Liver (tissue), 9 donors: ENCODE data around the gene DAPK1. TPM values are rescaled to one million over a fixed set of nuclear protein-coding genes. Genes with fewer than 3 reads are reported as not detected.

Experiments used
- DNase-seq: peaks from one replicate; pipeline ENCODE4 v3.0.0-alpha.2; 2017; ENCODE audit warnings: low spot score
- H3K27ac ChIP-seq, 2 donors: one replicate each; pipeline ENCODE4 v1.7.0; 2013; ENCODE audit warnings: inconsistent platforms in 2 of 2, low read length in 2 of 2, control low read depth in 1 of 2, low read depth in 1 of 2, mild to moderate bottlenecking in 1 of 2
- H3K27me3 ChIP-seq, 4 donors: one replicate each; pipeline versions ENCODE4 v1.6.1 to v1.7.0; 2013; ENCODE audit warnings: low read length in 3 of 4, inconsistent platforms in 1 of 4, mild to moderate bottlenecking in 1 of 4, moderate library complexity in 1 of 4; ENCODE audit not compliant: control insufficient read depth in 4 of 4, insufficient read depth in 4 of 4
- H3K36me3 ChIP-seq, 4 donors: one replicate each; pipeline versions ENCODE4 v1.6.1 to v1.7.0; 2013; ENCODE audit warnings: low read length in 3 of 4, mild to moderate bottlenecking in 3 of 4, low read depth in 1 of 4, moderate library complexity in 1 of 4; ENCODE audit not compliant: control insufficient read depth in 4 of 4, insufficient read depth in 3 of 4
- H3K4me1 ChIP-seq, 4 donors: one replicate each; pipeline versions ENCODE4 v1.6.1 to v1.7.0; 2013; ENCODE audit warnings: low read length in 3 of 4, mild to moderate bottlenecking in 3 of 4, moderate library complexity in 1 of 4; ENCODE audit not compliant: control insufficient read depth in 4 of 4, insufficient read depth in 4 of 4
- H3K4me3 ChIP-seq, 3 donors: one replicate each; pipeline versions ENCODE4 v1.6.1 to v1.7.0; 2013; ENCODE audit warnings: low read length in 3 of 3, control low read depth in 1 of 3, low read depth in 1 of 3, mild to moderate bottlenecking in 1 of 3
- H3K9ac ChIP-seq, 2 donors: one replicate each; pipeline ENCODE4 v1.7.0; 2013; ENCODE audit warnings: low read length in 2 of 2, mild to moderate bottlenecking in 2 of 2, moderate library complexity in 2 of 2, control low read depth in 1 of 2, low read depth in 1 of 2
- H3K9me3 ChIP-seq, 4 donors: one replicate each; pipeline versions ENCODE4 v1.6.1 to v1.7.0; 2013; ENCODE audit warnings: low read length in 3 of 4; ENCODE audit not compliant: control insufficient read depth in 4 of 4
- EGR1 ChIP-seq, 2 donors: IDR thresholded peaks; 2 replicates each; pipeline ENCODE4 v1.6.1; 2016 to 2018; ENCODE audit warnings: antibody characterized with exemption in 2 of 2, low read depth in 2 of 2
- FOXA1 ChIP-seq: IDR thresholded peaks from 2 replicates; pipeline ENCODE4 v1.6.1; 2016; ENCODE audit warnings: antibody characterized with exemption
- FOXA2 ChIP-seq: IDR thresholded peaks from 2 replicates; pipeline ENCODE4 v1.6.1; 2016; ENCODE audit warnings: antibody characterized with exemption
- GABPA ChIP-seq, 2 donors: IDR thresholded peaks in 1 of 2; conservative IDR thresholded peaks in 1 of 2; 2 replicates each; pipeline ENCODE4 v1.6.1; 2016; ENCODE audit warnings: antibody characterized with exemption in 2 of 2, mild to moderate bottlenecking in 1 of 2, moderate library complexity in 1 of 2
- HNF4A ChIP-seq, 2 donors: conservative IDR thresholded peaks; 2 replicates each; pipeline ENCODE4 v1.6.1; 2016; ENCODE audit warnings: antibody characterized with exemption in 2 of 2, mild to moderate bottlenecking in 2 of 2
- HNF4G ChIP-seq: IDR thresholded peaks from 2 replicates; pipeline ENCODE4 v1.6.1; 2016; ENCODE audit warnings: antibody characterized with exemption
- JUND ChIP-seq, 2 donors: IDR thresholded peaks; 2 replicates each; pipeline ENCODE4 v1.6.1; 2016; ENCODE audit warnings: antibody characterized with exemption in 2 of 2
- NR2F2 ChIP-seq: IDR thresholded peaks from 2 replicates; pipeline ENCODE4 v1.6.1; 2016; ENCODE audit warnings: antibody characterized with exemption
- RAD21 ChIP-seq, 2 donors: IDR thresholded peaks; 2 replicates each; pipeline ENCODE4 v1.6.1; 2016; ENCODE audit warnings: antibody characterized with exemption in 2 of 2, mild to moderate bottlenecking in 2 of 2
- RXRA ChIP-seq, 2 donors: IDR thresholded peaks; 2 replicates each; pipeline ENCODE4 v1.6.1; 2017 to 2018; ENCODE audit warnings: antibody characterized with exemption in 2 of 2, mild to moderate bottlenecking in 1 of 2
- SP1 ChIP-seq: IDR thresholded peaks from 2 replicates; pipeline ENCODE4 v1.6.1; 2018; ENCODE audit warnings: antibody characterized with exemption, mild to moderate bottlenecking
- TAF1 ChIP-seq: conservative IDR thresholded peaks from 2 replicates; pipeline ENCODE4 v1.6.1; 2016; ENCODE audit warnings: antibody characterized with exemption, mild to moderate bottlenecking
- YY1 ChIP-seq: IDR thresholded peaks from 2 replicates; pipeline ENCODE4 v1.6.1; 2016; ENCODE audit warnings: antibody characterized with exemption, mild to moderate bottlenecking
- WGBS: extraction: QIAGEN DNeasy Blood & Tissue Kit; methylation state at CpG from one replicate; pipeline ENCODE4 v1.1.7; 2013; 5-methylcytosine and 5-hydroxymethylcytosine counted together
- polyA plus RNA-seq, 2 donors: library from polyadenylated mRNA; stranded (reverse) in 1 of 2; unstranded in 1 of 2; fragments of 200-250 nt in 1 of 2; fragments of >200 nt in 1 of 2; fragmentation: Nextera tagmentation in 1 of 2; extraction: Ambion mirVana in 1 of 2; gene quantifications; one replicate each; pipeline versions ENCODE4 v1.2.1 to v1.2.3, GENCODE V29; 2013 to 2015
- total RNA-seq, 2 donors: library from RNA; depleted of rRNA; stranded (reverse); fragments of >200 nt; gene quantifications; one replicate each; pipeline ENCODE4 v1.2.3, GENCODE V29; 2014
- TF ChIP-seq, protein P1 (sequence below): IDR thresholded peaks from 2 replicates; pipeline ENCODE4 v1.6.1; 2016; ENCODE audit warnings: antibody characterized with exemption
- TF ChIP-seq, protein P2 (sequence below): IDR thresholded peaks from 2 replicates; pipeline ENCODE4 v1.6.1; 2016; ENCODE audit warnings: antibody characterized with exemption, mild to moderate bottlenecking
- TF ChIP-seq, protein P3 (sequence below): IDR thresholded peaks from 2 replicates; pipeline ENCODE4 v1.6.1; 2016; ENCODE audit warnings: antibody characterized with exemption
- TF ChIP-seq, protein P4 (sequence below): IDR thresholded peaks from 2 replicates; pipeline ENCODE4 v1.6.1; 2016; ENCODE audit warnings: antibody characterized with exemption
- donor health status: healthy.
- donor health status: healthy.
- donor health status: healthy.
- donor health status: healthy.
- donor health status: healthy.

The DAPK1 gene
- total and polyA plus RNA-seq, 4 donors, result 14.0 to 40.8 (median 21.8) TPM

DNA sequence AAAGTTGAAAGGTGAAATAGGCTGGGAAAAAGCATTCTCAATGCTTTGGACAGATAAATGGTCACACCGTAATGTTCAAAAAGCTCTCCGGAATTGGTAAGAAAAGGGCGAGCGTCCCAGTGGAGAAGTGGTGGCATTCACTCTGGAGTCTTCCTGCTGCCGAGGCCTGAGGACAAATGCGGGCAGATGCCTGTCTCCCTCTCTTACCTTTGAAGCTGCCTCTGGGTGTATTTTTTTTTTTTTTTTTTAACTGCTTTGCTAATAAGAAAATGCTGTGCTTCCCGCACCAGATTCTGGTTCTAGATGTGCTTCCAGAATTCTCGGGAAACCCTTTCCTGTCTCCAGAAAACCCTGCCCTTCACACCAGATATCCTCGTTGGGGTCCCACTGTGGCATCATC is 203.8 kb downstream of the DAPK1 start:
- H3K4me1 ChIP-seq, result no peaks in the 10 kb centered on the region
- 91% methylated on average over 9 of the region's 9 CpGs for WGBS
- no peak overlapping the region for H3K9ac ChIP-seq
- no peak for DNase-seq
- TF ChIP-seq FOXA1 (no peak), NR2F2 (no peak), FOXA2 (no peak), HNF4A (conservative IDR thresholded peaks at IDR 0.05) (no peak), JUND (IDR thresholded peaks at IDR 0.05) (no peak), EGR1 (IDR thresholded peaks at IDR 0.05; ENCODE audit: low read depth in 2 of 2) (no peak), RXRA (IDR thresholded peaks at IDR 0.05) (no peak), SP1 (no peak), YY1 (no peak)
- TF ChIP-seq, protein P1, sequence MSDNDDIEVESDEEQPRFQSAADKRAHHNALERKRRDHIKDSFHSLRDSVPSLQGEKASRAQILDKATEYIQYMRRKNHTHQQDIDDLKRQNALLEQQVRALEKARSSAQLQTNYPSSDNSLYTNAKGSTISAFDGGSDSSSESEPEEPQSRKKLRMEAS, result no peak
- TF ChIP-seq, protein P2, sequence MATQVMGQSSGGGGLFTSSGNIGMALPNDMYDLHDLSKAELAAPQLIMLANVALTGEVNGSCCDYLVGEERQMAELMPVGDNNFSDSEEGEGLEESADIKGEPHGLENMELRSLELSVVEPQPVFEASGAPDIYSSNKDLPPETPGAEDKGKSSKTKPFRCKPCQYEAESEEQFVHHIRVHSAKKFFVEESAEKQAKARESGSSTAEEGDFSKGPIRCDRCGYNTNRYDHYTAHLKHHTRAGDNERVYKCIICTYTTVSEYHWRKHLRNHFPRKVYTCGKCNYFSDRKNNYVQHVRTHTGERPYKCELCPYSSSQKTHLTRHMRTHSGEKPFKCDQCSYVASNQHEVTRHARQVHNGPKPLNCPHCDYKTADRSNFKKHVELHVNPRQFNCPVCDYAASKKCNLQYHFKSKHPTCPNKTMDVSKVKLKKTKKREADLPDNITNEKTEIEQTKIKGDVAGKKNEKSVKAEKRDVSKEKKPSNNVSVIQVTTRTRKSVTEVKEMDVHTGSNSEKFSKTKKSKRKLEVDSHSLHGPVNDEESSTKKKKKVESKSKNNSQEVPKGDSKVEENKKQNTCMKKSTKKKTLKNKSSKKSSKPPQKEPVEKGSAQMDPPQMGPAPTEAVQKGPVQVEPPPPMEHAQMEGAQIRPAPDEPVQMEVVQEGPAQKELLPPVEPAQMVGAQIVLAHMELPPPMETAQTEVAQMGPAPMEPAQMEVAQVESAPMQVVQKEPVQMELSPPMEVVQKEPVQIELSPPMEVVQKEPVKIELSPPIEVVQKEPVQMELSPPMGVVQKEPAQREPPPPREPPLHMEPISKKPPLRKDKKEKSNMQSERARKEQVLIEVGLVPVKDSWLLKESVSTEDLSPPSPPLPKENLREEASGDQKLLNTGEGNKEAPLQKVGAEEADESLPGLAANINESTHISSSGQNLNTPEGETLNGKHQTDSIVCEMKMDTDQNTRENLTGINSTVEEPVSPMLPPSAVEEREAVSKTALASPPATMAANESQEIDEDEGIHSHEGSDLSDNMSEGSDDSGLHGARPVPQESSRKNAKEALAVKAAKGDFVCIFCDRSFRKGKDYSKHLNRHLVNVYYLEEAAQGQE, result no peak
- TF ChIP-seq, protein P3, sequence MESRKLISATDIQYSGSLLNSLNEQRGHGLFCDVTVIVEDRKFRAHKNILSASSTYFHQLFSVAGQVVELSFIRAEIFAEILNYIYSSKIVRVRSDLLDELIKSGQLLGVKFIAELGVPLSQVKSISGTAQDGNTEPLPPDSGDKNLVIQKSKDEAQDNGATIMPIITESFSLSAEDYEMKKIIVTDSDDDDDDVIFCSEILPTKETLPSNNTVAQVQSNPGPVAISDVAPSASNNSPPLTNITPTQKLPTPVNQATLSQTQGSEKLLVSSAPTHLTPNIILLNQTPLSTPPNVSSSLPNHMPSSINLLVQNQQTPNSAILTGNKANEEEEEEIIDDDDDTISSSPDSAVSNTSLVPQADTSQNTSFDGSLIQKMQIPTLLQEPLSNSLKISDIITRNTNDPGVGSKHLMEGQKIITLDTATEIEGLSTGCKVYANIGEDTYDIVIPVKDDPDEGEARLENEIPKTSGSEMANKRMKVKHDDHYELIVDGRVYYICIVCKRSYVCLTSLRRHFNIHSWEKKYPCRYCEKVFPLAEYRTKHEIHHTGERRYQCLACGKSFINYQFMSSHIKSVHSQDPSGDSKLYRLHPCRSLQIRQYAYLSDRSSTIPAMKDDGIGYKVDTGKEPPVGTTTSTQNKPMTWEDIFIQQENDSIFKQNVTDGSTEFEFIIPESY, result no peak
- TF ChIP-seq, protein P4, sequence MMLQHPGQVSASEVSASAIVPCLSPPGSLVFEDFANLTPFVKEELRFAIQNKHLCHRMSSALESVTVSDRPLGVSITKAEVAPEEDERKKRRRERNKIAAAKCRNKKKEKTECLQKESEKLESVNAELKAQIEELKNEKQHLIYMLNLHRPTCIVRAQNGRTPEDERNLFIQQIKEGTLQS, result no peak
- no peak overlapping the region for H3K4me3 ChIP-seq
- H3K27ac ChIP-seq, result no peak overlapping the region
- peaks cover 4 to 56% (median 45%) of the 10 kb centered on the region in 4 donors for H3K36me3 ChIP-seq
- H3K9me3 ChIP-seq, result no peaks in the 10 kb centered on the region
- no peaks in the 10 kb centered on the region for H3K27me3 ChIP-seq

DNA sequence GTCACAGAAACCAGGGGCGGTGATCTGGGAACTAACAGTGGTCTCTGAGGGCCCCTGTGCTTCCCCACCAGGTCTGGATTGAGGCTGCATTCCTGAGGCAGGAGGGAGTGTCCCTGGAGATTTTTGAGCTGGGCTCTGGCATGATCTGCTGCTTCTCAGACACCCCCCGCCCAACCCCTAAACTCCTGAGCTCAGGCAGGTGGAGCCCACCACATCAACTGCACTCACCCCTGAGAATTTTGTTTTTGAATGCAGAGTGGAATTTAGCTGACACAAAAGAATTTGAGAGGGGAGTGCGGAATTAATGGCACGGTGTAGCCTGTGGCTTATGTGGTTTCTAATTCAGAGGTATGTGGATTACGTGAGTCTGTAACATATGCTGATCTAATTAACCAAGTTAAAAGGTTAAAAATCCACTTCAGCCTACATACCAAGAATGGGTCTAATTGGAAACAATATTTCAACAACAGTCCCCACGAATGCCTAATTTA is 204.3 kb downstream of the DAPK1 start:
- H3K4me1 ChIP-seq, result no peaks in the 10 kb centered on the region
- WGBS, result 88% methylated on average over 6 of the region's 6 CpGs
- H3K9ac ChIP-seq, result no peak overlapping the region
- H3K4me3 ChIP-seq, result no peak overlapping the region
- no peak overlapping the region for H3K27ac ChIP-seq
- H3K36me3 ChIP-seq, result peaks cover 4 to 56% (median 46%) of the 10 kb centered on the region in 4 donors
- no peak for DNase-seq
- no peaks in the 10 kb centered on the region for H3K9me3 ChIP-seq
- H3K27me3 ChIP-seq, result no peaks in the 10 kb centered on the region
- TF ChIP-seq RAD21 (IDR thresholded peaks at IDR 0.05) (no peak), FOXA1 (no peak), JUND (IDR thresholded peaks at IDR 0.05) (no peak), FOXA2 (no peak), YY1 (no peak), RXRA (IDR thresholded peaks at IDR 0.05) (no peak), GABPA (IDR thresholded peaks at IDR 0.05 in 1 of 2, conservative IDR thresholded peaks at IDR 0.05 in 1 of 2) (no peak), TAF1 (no peak), HNF4G (no peak), NR2F2 (no peak), HNF4A (conservative IDR thresholded peaks at IDR 0.05) (no peak), EGR1 (IDR thresholded peaks at IDR 0.05; ENCODE audit: low read depth in 2 of 2) (no peak)
- TF ChIP-seq, protein P4, result no peak
- TF ChIP-seq, protein P2, result no peak
- TF ChIP-seq, protein P1, result no peak
- TF ChIP-seq, protein P3, result no peak
